GM15510 (cell line): ENCODE measurements around the gene MSGN1.

Experiments
- POLR2A ChIP-seq: IDR thresholded peaks from 3 replicates; pipeline ENCODE4 v1.6.1; 2011; ENCODE audit warnings: borderline replicate concordance; ENCODE audit not compliant: insufficient read length; ENCODE audit errors: extremely low read depth

Gene MSGN1

GRCh38 chr2:17816396-17817245 is at the start of gene MSGN1:
Gene MSGN1 (plus strand): TSS chr2:17816460. CDS start chr2:17816519, 59 bp downstream.
- no peak for TF ChIP-seq POLR2A

GRCh38 chr2:17768894-17769293 is 47.4 kb upstream of the MSGN1 start:
- TF ChIP-seq POLR2A, result no peak

GRCh38 chr2:17771956-17772355 is 44.3 kb upstream of the MSGN1 start:
- TF ChIP-seq POLR2A, result no peak

- TF ChIP-seq POLR2A, result no peak
These were observed 43.7 kb upstream of the MSGN1 start for GRCh38 chr2:17772532-17772931.

- TF ChIP-seq POLR2A, result no peak
These were observed 35.7 kb upstream of the MSGN1 start for GRCh38 chr2:17780546-17780945.

GRCh38 chr2:17781482-17781881 is 34.8 kb upstream of the MSGN1 start:
- TF ChIP-seq POLR2A, result no peak

GRCh38 chr2:17786727-17787126 is 29.5 kb upstream of the MSGN1 start:
- TF ChIP-seq POLR2A, result no peak

- no peak for TF ChIP-seq POLR2A
These were observed 27.5 kb upstream of the MSGN1 start for GRCh38 chr2:17788773-17789172.

GRCh38 chr2:17790536-17790935 is 25.7 kb upstream of the MSGN1 start:
- TF ChIP-seq POLR2A, result no peak

GRCh38 chr2:17791121-17791816 is 25.0 kb upstream of the MSGN1 start:
- no peak for TF ChIP-seq POLR2A

- TF ChIP-seq POLR2A, result no peak
These were observed 24.5 kb upstream of the MSGN1 start for GRCh38 chr2:17791817-17792130.

GRCh38 chr2:17792515-17792914 is 23.7 kb upstream of the MSGN1 start:
- no peak for TF ChIP-seq POLR2A

- TF ChIP-seq POLR2A, result no peak
These were observed 23.0 kb upstream of the MSGN1 start for GRCh38 chr2:17793296-17793695.

GRCh38 chr2:17793803-17794354 is 22.4 kb upstream of the MSGN1 start:
- TF ChIP-seq POLR2A, result no peak

GRCh38 chr2:17795309-17795708 is 21.0 kb upstream of the MSGN1 start:
- no peak for TF ChIP-seq POLR2A

- no peak for TF ChIP-seq POLR2A
These were observed 17.9 kb upstream of the MSGN1 start for GRCh38 chr2:17798338-17798737.
